ENCODE measurements around the gene COL13A1. TPM values are rescaled to one million over a fixed set of nuclear protein-coding genes. Genes with fewer than 3 reads are reported as not detected.

The COL13A1 gene
- total RNA-seq, 1 experiment from 2014 or later: 3.6 TPM

DNA sequence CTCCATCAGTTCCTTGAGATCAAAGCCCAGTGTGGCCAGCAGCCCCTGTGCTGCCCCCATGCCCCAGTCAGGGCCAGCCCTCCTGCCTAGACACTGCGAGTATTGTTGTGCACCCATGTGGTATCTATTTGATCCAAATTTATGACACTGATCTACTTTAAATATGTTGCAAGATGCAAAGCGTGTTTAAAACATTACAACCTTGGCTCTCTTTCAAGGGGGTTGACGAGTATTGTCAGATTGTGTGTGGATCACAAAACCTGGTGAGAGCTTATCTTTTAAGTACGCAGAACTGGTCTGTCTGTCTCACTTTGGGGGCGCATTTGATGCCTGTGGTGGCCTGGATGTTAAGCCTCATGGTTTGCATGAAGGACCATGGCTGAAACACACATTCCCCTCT is 108.9 kb downstream of the COL13A1 start:
- Histone ChIP-seq H4K91ac (ENCODE audit: insufficient read length, low read depth, low read length) (no peak overlapping the region), H2BK15ac (ENCODE audit: low read depth, low read length) (no peak overlapping the region), H3K23me2 (ENCODE audit: insufficient read length, low read depth, low read length, poor library complexity, severe bottlenecking) (no peaks in the 10 kb centered on the region), H3K27ac (ENCODE audit: insufficient read length, low read depth, low read length) (no peak overlapping the region), H3K4me2 (ENCODE audit: insufficient read depth, insufficient read length, low read length) (no peak overlapping the region), H3K14ac (ENCODE audit: insufficient read depth, low read length) (no peak overlapping the region), H3K23ac (ENCODE audit: insufficient read length, low read depth, low read length) (no peak overlapping the region), H3K4me1 (ENCODE audit: insufficient read depth, low read length) (no peaks in the 10 kb centered on the region; the same call in 1 of the 2 replicates), H3K79me1 (ENCODE audit: insufficient read depth, low read depth, low read length, poor library complexity, severe bottlenecking) (no peaks in the 10 kb centered on the region), H3K27me3 (ENCODE audit: insufficient read depth, low read length) (no peaks in the 10 kb centered on the region), H3K9me3 (ENCODE audit: control insufficient read depth, low read depth, low read length) (no peaks in the 10 kb centered on the region), H4K8ac (replicated peaks; ENCODE audit: insufficient read length, low read depth, low read length) (no peak overlapping the region), H3K4ac (ENCODE audit: low read depth, low read length) (no peak overlapping the region), H2AFZ (ENCODE audit: low read length) (no peak overlapping the region), H3K79me2 (ENCODE audit: insufficient read depth, low read length) (no peaks in the 10 kb centered on the region), H2BK12ac (ENCODE audit: insufficient read length, low read depth, low read length) (no peak overlapping the region), H4K20me1 (ENCODE audit: control insufficient read depth, insufficient read depth, insufficient read length) (no peaks in the 10 kb centered on the region), H3T11ph (ENCODE audit: low read length) (no peak overlapping the region), H3K18ac (ENCODE audit: insufficient read length, low read depth, low read length) (no peak overlapping the region), H3K9ac (ENCODE audit: extremely low read depth, insufficient read length, low read length) (no peak overlapping the region), H2BK5ac (ENCODE audit: insufficient read length, low read length) (no peak overlapping the region), H2BK120ac (ENCODE audit: low read depth, low read length, poor library complexity, severe bottlenecking) (no peak overlapping the region), H2BK20ac (ENCODE audit: low read depth, low read length, poor library complexity, severe bottlenecking) (no peak overlapping the region), H2AK5ac (ENCODE audit: insufficient read length, low read length) (no peak overlapping the region), H4K5ac (ENCODE audit: insufficient read length, low read depth, low read length) (no peak overlapping the region), H3K56ac (ENCODE audit: insufficient read length, low read depth, low read length) (no peak overlapping the region)
- DNase-seq: no peak
- no CpG with 5 or more reads among the region's 5 CpGs for WGBS (ENCODE audit: extremely low coverage, insufficient read length, low lambda C conversion rate)
- H3K9me3 Mint-ChIP-seq: no peaks in the 10 kb centered on the region
- H3K36me3 Mint-ChIP-seq (ENCODE audit: insufficient read depth in 1 of 3, low read depth in 3 of 3): no peaks in the 10 kb centered on the region; a peak in 1 of 7 replicates
- H3K27me3 Mint-ChIP-seq (ENCODE audit: low read depth): peaks cover 16% of the 10 kb centered on the region
- H3K27ac Mint-ChIP-seq: no peak overlapping the region
- TF ChIP-seq, protein P1, sequence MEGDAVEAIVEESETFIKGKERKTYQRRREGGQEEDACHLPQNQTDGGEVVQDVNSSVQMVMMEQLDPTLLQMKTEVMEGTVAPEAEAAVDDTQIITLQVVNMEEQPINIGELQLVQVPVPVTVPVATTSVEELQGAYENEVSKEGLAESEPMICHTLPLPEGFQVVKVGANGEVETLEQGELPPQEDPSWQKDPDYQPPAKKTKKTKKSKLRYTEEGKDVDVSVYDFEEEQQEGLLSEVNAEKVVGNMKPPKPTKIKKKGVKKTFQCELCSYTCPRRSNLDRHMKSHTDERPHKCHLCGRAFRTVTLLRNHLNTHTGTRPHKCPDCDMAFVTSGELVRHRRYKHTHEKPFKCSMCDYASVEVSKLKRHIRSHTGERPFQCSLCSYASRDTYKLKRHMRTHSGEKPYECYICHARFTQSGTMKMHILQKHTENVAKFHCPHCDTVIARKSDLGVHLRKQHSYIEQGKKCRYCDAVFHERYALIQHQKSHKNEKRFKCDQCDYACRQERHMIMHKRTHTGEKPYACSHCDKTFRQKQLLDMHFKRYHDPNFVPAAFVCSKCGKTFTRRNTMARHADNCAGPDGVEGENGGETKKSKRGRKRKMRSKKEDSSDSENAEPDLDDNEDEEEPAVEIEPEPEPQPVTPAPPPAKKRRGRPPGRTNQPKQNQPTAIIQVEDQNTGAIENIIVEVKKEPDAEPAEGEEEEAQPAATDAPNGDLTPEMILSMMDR (conservative IDR thresholded peaks at IDR 0.05): no peak
- no peak overlapping the region for H3K4me3 Mint-ChIP-seq
- H3K4me1 Mint-ChIP-seq: peaks cover 15 to 27% of the 10 kb centered on the region in 2 experiments

Measured in H9 (cell line).